Skeletal muscle tissue (tissue), 4 donors: ENCODE data around the gene ROBO1. TPM values are rescaled to one million over a fixed set of nuclear protein-coding genes. Genes with fewer than 3 reads are reported as not detected.
"Not testable (repeated sequence)": the region's sequence is repeated elsewhere in the genome, so short reads cannot be mapped to it uniquely, and the experiment has no call there.

Source experiments
- H3K27ac ChIP-seq: one replicate; pipeline ENCODE4 v1.7.0; 2013; ENCODE audit warnings: mild to moderate bottlenecking, low read depth, low read length, inconsistent platforms
- H3K27me3 ChIP-seq, 3 donors: one replicate each; pipeline ENCODE4 v1.7.0; 2013; ENCODE audit warnings: low read length in 3 of 3; ENCODE audit not compliant: control insufficient read depth in 3 of 3, insufficient read depth in 3 of 3
- H3K36me3 ChIP-seq, 3 donors: one replicate each; pipeline ENCODE4 v1.7.0; 2013; ENCODE audit warnings: low read length in 3 of 3; ENCODE audit not compliant: control insufficient read depth in 3 of 3, insufficient read depth in 3 of 3
- H3K4me1 ChIP-seq, 3 donors: one replicate each; pipeline ENCODE4 v1.7.0; 2013; ENCODE audit warnings: low read length in 3 of 3, mild to moderate bottlenecking in 3 of 3; ENCODE audit not compliant: control insufficient read depth in 3 of 3, insufficient read depth in 3 of 3
- H3K4me3 ChIP-seq, 3 donors: one replicate each; pipeline ENCODE4 v1.7.0; 2013; ENCODE audit warnings: low read length in 3 of 3
- H3K9ac ChIP-seq, 3 donors: one replicate each; pipeline ENCODE4 v1.7.0; 2013; ENCODE audit warnings: low read length in 3 of 3, mild to moderate bottlenecking in 3 of 3, moderate library complexity in 2 of 3, low read depth in 1 of 3
- H3K9me3 ChIP-seq, 3 donors: one replicate each; pipeline ENCODE4 v1.7.0; 2013; ENCODE audit warnings: low read length in 3 of 3; ENCODE audit not compliant: control insufficient read depth in 3 of 3
- total RNA-seq: library from RNA; depleted of rRNA; stranded (reverse); fragments of >200 nt; gene quantifications from one replicate; pipeline ENCODE4 v1.2.3, GENCODE V29; 2014
- donor health status: Osteomylitis.

ROBO1 gene
- total RNA-seq, 1 donor from 2014 or later = 20.4 TPM

DNA sequence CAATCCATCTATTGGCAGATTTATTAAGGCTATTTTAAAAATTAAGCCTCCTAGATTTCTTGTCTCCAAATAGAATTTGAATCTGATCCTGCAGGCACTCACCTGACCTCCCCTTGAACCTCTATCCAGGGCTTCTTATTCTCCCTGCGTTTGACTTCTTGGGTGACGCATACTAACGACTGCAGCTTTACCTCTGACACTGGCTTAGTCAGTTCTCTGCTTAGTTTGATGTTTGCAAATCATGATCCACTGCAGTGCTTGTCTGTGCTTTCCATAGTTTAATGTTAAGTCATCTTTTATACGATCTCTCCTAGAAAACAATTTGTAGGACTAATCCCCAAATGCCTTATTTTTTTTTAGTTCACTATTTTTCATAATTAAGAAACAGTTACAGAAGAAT, 233.1 kb downstream of the ROBO1 start:
- H3K27me3 ChIP-seq = no peaks in the 10 kb centered on the region
- H3K9ac ChIP-seq = no peak overlapping the region
- no peak overlapping the region for H3K27ac ChIP-seq
- no peak overlapping the region for H3K4me3 ChIP-seq
- H3K9me3 ChIP-seq = no peaks in the 10 kb centered on the region
- H3K4me1 ChIP-seq = no peaks in the 10 kb centered on the region
- no peaks in the 10 kb centered on the region for H3K36me3 ChIP-seq

DNA sequence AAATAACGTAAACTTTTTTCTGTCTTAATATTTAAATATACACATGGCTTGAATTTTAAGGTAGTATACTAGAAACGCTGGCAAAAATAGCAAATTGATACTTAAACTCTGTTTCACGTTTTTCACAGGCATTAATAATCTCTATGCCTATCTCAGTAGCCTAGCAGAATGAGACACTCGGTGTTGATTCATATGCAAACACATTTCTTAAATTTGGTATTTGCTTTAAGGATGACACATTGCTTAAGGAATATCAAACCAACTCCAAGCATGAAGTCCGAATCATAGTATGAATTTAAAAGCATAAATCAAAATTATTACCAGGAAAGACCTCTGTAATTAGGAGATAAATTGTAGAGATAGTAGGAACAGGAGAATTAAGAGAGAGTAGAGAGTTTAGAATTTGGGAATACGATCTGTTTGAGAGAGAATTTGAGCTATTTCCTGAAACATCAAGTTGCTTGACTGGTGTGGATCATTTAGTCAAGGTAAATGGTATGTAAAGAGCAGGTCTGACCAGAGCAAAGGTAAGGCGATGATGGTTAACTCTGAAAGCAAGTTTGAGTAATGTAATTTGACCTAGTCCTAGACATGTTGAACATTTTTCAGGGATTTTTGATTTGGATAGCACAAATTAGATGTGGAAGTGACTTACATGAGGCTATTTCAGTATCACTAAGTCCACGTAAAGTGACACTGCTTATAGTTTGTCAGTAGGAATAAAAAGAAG, 236.1 kb downstream of the ROBO1 start:
- no peaks in the 10 kb centered on the region for H3K9me3 ChIP-seq
- no peak overlapping the region for H3K27ac ChIP-seq
- no peaks in the 10 kb centered on the region for H3K4me1 ChIP-seq
- no peak overlapping the region for H3K9ac ChIP-seq
- H3K36me3 ChIP-seq = no peaks in the 10 kb centered on the region
- H3K4me3 ChIP-seq = no peak overlapping the region
- no peaks in the 10 kb centered on the region for H3K27me3 ChIP-seq

GRCh38 chr3:79521221-79521848, 246.5 kb downstream of the ROBO1 start:
- no peak overlapping the region for H3K4me3 ChIP-seq
- H3K36me3 ChIP-seq = no peaks in the 10 kb centered on the region
- H3K27ac ChIP-seq = no peak overlapping the region
- no peaks in the 10 kb centered on the region for H3K27me3 ChIP-seq
- H3K4me1 ChIP-seq = no peaks in the 10 kb centered on the region
- H3K9me3 ChIP-seq = no peaks in the 10 kb centered on the region
- no peak overlapping the region for H3K9ac ChIP-seq

DNA sequence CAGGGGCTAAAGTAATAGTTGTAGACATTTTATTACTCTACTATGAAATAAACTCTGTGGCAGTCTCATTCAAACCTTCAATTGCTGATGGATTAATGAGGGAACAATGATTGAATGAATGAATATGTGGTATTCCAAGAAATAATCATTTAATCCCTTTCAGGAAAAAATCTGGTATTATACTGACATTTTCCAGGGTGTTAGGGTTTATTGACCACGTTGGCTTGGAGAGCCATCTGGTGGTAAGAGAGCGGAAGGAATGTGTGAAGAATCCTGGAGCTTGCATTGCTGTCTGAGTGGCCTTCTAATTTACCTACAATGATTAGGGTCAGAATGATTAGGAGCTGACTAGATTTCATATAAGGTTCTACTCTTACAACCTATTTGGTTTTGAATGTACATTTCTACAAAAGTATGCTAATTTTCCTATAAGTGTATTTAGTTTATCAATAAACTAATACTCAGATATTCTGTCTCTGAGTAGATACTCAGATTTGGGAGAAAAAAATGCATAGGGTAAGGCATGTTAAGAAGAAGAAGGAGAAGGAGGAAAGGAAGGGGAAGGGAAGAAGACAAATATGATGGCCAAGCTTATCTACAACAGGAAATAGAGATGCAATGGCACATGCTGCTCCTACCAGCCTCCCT, 249.9 kb downstream of the ROBO1 start:
- H3K27me3 ChIP-seq = no peaks in the 10 kb centered on the region
- H3K4me3 ChIP-seq = no peak overlapping the region
- H3K4me1 ChIP-seq = no peaks in the 10 kb centered on the region
- H3K27ac ChIP-seq = no peak overlapping the region
- H3K9me3 ChIP-seq = no peaks in the 10 kb centered on the region
- no peak overlapping the region for H3K9ac ChIP-seq
- no peaks in the 10 kb centered on the region for H3K36me3 ChIP-seq

DNA sequence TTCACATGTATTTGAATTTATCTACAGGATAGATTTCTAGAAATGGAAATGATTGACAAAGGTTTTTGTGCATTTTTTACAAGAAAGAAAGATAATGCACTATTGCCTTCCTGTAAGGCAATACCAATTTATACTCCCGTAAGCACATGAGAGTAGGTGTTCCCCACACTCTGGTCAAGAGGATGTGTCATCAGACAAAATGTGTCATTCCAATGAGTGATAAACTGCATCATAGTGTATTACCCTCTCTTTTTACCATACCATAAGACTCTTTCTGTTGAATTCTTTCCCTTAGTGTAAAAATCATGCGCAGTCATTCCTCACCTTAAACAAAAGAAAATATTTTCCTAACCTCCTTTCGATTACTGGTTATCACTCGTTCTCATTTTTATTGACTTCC, 251.0 kb downstream of the ROBO1 start:
- H3K27me3 ChIP-seq = no peaks in the 10 kb centered on the region
- no peak overlapping the region for H3K4me3 ChIP-seq
- no peaks in the 10 kb centered on the region for H3K9me3 ChIP-seq
- no peak overlapping the region for H3K27ac ChIP-seq
- H3K9ac ChIP-seq = no peak overlapping the region
- H3K4me1 ChIP-seq = no peaks in the 10 kb centered on the region
- H3K36me3 ChIP-seq = no peaks in the 10 kb centered on the region

GRCh38 chr3:79515072-79515471, 252.7 kb downstream of the ROBO1 start:
- Histone ChIP-seq H3K27me3 (no peaks in the 10 kb centered on the region), H3K9me3 (no peaks in the 10 kb centered on the region), H3K4me1 (no peaks in the 10 kb centered on the region), H3K27ac (no peak overlapping the region), H3K9ac (no peak overlapping the region), H3K4me3 (no peak overlapping the region), H3K36me3 (no peaks in the 10 kb centered on the region)

DNA sequence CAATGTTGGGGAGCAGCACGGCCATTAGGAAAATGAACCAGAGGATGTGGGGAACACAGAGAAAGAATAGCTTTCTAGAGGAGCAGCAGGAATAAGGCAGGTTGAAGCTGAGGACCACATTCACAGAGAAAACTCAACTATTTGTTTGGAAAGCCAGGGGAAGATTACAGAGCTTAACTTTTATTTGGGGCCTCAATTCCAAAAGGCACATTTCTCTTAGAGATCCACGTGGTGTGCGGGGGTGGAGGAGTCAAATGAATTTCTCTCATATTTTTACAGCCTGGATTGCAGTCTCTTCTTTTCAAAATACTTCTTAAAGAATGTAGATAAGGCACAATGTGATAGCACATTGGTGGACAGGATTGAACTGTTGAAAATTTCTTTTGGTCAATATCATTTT, 253.7 kb downstream of the ROBO1 start:
- Histone ChIP-seq H3K4me3 (no peak overlapping the region), H3K9me3 (no peaks in the 10 kb centered on the region), H3K4me1 (no peaks in the 10 kb centered on the region), H3K36me3 (no peaks in the 10 kb centered on the region), H3K27ac (no peak overlapping the region), H3K27me3 (no peaks in the 10 kb centered on the region), H3K9ac (no peak overlapping the region)

- no peak overlapping the region for H3K9ac ChIP-seq
- H3K36me3 ChIP-seq = no peaks in the 10 kb centered on the region
- H3K9me3 ChIP-seq = no peaks in the 10 kb centered on the region
- no peak overlapping the region for H3K4me3 ChIP-seq
- H3K27me3 ChIP-seq = no peaks in the 10 kb centered on the region
- H3K4me1 ChIP-seq = no peaks in the 10 kb centered on the region
- no peak overlapping the region for H3K27ac ChIP-seq
Observed at GRCh38 chr3:79506751-79507150, 261.0 kb downstream of the ROBO1 start.

DNA sequence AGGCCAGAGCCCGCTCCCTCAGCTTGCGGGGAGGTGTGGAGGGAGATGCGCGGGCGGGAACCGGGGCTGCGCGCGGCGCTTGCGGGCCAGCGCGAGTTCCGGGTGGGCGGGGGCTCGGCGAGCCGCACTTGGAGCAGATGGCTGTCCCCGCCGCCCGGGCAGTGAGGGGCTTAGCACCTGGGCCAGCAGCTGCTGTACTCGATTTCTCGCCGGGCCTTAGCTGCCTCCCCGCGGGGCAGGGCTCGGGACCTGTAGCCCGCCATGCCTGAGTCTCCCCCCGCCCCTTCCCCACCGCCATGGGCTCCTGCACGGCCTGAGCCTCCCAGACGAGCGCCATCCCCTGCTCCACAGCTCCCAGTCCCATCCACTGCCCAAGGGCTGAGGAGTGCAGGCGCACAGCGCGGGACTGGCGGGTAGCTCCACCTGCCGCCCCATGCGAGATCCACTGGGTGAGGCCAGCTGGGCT, 265.5 kb downstream of the ROBO1 start:
- H3K9ac ChIP-seq, H3K27me3 ChIP-seq, H3K27ac ChIP-seq, H3K9me3 ChIP-seq, H3K36me3 ChIP-seq, H3K4me3 ChIP-seq, H3K4me1 ChIP-seq: not testable (repeated sequence)

DNA sequence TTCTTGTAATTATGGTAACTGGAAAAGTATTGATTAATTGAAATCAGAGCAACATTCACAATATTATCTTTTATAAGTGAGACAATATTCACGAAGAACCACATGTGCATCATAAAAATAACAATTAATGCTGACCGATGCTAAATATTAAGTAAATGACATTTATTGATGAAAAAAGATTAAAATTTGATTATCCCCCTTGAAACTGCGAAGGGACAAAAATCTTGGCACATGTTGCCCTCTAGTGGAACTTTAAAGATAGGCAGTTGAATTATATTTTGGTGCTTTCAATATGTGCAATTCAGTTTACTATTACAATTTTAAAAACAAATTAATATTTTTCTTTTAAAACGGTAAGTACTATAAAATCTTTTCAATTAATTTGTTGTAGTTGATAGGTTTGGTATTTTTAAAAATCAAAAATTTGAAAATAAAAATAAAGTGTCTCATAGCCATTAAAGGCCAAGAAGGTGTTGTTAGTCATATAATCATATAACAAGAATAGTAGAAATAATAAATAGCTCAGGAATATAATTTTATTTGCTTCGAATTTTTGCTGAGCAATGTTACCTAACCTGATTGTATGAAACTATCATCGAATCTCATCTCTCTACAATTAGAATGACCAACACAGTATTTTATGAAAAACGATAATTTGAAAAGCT, 270.2 kb downstream of the ROBO1 start:
- no peaks in the 10 kb centered on the region for H3K9me3 ChIP-seq
- H3K9ac ChIP-seq = no peak overlapping the region

More for the DNA sequence above, 270.2 kb downstream of the ROBO1 start:
- Histone ChIP-seq H3K4me3 (no peak overlapping the region), H3K36me3 (no peaks in the 10 kb centered on the region), H3K27me3 (no peaks in the 10 kb centered on the region), H3K4me1 (no peaks in the 10 kb centered on the region), H3K27ac (no peak overlapping the region)
